Activated naive CD4-positive, alpha-beta T cell (primary cell): ENCODE results near the gene SYTL3.
"Not testable (repeated sequence)": the region's sequence is repeated elsewhere in the genome, so short reads cannot be mapped to it uniquely, and the experiment has no call there.

Experiments
- DNase-seq, 4 experiments: peaks; one replicate each; lab custom pipeline; 2025; lab: John Stamatoyannopoulos, UW

Gene SYTL3

GRCh38 chr6:158649289-158650143, at the start of gene SYTL3:
Gene SYTL3, plus strand, starts transcription at chr6:158650054. Its CDS starts 13,215 bp downstream, at chr6:158663269.
- DNase-seq: peak; percentile 23 to 49 (median 32)

GRCh38 chr6:158603261-158604047, 46.4 kb upstream of the SYTL3 start:
- DNase-seq: no peak

GRCh38 chr6:158604048-158604406, 45.8 kb upstream of the SYTL3 start:
- DNase-seq: no peak

DNA sequence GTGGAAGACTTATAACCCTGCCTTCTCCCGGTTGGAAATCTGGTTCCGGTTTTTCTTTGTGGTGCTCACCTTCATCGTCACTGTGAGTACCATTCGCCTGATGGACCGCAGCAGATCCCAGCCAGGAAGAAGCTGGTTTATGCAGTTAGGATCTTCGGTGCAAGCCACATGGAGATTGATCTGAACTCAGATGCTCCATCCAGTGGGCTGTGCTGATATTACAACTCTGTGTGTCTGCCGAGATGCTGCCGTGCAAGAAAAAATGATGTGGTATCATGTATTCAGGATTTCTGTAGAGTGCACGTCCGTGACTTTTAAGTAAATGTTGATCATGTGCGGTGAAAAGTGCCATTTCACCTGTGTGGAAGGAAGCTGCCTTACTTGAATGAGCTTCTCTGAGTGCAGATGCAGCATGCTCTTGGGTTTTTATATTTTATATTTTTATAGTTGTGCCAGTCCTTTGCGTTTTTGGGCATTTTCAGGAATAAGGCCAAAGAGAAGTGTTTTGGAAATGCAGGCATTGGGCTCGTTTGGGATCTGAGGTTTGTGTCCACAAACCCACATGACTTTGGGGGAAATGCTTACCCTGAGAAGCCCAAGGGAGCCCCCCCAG, 44.5 kb upstream of the SYTL3 start:
- DNase-seq: peak in 2 of 4 experiments; percentile 8 to 27

- not testable (repeated sequence) for DNase-seq
Measured at GRCh38 chr6:158606011-158606410, 43.8 kb upstream of the SYTL3 start.

- no peak for DNase-seq
Measured at GRCh38 chr6:158606935-158607334, 42.9 kb upstream of the SYTL3 start.

DNA sequence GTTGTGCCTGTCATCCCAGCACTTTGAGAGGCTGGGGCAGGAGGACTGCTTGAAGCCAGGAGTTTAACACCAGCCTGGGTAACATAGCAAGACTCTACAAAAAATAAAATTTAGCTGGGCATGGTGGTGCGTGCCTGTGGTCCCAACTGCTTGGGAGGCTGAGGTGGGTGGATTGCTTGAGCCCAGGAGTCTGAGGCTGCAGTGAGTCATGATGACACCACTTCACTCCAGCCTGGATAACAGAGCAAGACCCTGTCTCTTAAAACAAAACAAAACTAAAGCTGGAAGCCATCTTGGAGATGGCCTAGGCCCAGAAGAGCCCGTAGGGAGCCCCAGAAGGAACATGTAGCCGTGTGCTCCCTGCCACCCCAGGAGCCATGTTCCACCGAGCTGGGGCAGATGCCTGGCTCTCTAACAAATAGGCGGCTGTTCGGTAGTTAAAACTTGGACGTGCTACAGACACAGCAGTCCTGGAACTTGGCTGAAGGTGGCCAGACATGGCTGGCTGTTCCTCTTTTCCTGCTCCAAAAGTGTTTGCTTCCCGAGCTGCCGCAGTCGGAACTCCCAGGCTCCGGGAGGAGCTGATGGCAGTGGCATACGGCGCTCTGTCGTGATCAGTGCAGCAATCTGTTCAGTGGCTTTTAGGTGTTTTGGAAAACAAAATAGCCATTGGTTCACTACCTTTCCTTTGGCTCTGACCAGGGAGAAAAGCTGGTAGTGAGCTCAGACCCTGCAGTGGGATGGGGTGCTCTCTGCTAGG, 42.3 kb upstream of the SYTL3 start:
- DNase-seq: no peak

DNA sequence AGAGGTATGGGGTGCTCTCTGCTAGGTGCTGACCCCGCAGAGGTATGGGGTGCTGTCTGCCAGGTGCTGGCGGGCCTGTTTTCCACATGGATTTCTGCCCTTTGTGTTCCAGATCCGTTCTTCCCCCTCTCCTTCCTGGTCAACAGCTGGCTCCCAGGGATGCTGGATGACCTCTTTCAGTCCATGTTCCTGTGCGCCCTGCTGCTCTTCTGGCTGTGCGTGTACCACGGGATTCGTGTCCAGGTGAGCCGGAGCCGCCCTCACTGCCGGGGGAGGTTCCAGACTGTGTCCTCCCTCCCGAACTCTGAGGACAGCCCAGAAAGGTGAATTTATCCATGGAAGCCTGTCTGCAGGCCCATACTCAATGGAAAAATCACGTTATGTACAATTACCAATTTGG, 41.6 kb upstream of the SYTL3 start:
- no peak for DNase-seq

- DNase-seq: no peak
Measured at GRCh38 chr6:158609455-158610155, 40.2 kb upstream of the SYTL3 start.

DNA sequence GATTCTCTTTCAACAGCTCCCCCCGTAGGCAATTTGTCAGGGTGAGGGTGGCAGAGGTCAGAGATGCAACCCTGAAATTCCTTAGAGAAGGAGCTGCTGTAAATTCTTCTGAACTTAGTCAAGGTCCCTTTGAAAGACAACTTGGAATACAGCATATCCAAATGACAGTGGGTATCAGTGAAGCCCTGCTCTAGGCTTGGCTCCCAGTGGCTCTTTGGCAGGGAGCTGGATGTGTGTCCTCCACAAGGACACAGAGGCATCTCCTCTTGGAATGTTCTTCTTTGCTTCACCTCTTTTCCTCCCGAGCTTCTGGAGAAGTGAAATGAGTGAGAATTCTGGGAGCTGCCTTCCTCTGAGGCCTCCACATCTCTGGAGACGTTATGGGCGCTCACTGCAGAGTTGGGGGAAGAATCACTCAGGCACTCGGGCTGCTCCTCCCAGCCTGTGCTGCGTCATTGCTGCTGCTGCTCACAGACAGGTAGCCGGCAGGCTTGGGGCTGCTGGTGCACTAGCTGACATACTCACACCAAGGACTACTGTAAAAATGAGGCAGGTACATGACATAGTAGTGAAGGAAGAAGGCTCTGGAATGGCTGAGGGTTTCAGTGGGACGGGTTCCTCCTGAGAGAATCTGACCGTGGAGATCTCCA, 39.4 kb upstream of the SYTL3 start:
- DNase-seq: no peak

- no peak for DNase-seq
Measured at GRCh38 chr6:158611039-158611438, 38.8 kb upstream of the SYTL3 start.

- DNase-seq: no peak
Measured at GRCh38 chr6:158611541-158612370, 38.1 kb upstream of the SYTL3 start.

DNA sequence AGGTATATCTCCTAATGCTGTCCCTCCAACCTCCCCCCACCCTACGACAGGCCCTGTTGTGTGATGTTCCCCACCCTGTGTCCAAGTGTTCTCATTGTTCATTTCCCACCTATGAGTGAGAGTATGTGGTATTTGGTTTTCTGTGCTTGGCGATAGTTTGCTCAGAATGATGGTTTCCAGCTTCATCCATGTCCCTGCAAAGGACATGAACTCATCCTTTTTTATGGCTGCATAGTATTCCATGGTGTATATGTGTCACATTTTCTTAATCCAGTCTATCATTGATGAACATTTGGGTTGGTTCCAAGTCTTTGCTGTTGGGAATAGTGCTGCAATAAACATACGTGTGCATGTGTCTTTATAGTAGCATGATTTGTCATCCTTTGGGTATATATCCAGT, 35.2 kb upstream of the SYTL3 start:
- DNase-seq: not testable (repeated sequence)

GRCh38 chr6:158618289-158618688, 31.6 kb upstream of the SYTL3 start:
- DNase-seq: not testable (repeated sequence)

GRCh38 chr6:158619922-158620801, 29.7 kb upstream of the SYTL3 start:
- DNase-seq: no peak

GRCh38 chr6:158620963-158621693, 28.7 kb upstream of the SYTL3 start:
- no peak for DNase-seq

- no peak for DNase-seq
Measured at GRCh38 chr6:158621694-158622544, 27.9 kb upstream of the SYTL3 start.
